ENCODE measurements around the gene ACKR1. TPM values are rescaled to one million over a fixed set of nuclear protein-coding genes. Genes with fewer than 3 reads are reported as not detected.

The ACKR1 gene
- total RNA-seq, 1 donor, result not detected

DNA sequence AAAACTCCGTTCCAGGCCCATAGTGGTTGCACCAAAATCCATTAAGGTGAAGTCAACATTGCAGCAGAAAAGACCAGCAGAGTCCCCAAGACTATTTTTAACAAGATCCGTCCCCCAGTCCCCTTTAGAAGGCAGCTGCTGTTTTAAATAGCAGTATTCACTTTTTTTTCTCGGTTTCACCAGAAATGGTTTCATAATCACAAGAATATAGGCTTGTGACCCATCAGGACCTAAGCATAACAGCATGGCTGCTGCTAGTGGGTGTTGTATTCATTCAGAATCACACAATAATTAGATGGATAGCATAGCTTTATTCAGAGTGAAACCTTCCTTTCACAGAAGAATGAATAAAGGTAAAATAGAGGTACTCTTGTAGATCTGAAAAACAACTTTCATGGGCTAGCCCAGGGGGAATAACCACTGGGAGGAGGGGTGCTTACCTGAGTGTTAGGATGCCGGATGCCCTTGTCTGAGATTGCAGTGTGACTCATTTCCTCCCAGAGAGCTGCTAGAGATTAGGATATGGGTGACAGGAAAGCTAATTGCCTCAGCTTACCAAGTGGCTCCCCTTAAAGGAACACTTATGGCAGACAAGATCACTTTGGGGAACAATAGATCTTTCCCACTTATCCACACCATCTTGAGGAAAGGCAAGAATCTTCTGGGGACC, 35.0 kb downstream of the ACKR1 start:
- TF ChIP-seq CTCF (IDR thresholded peaks at IDR 0.05; ENCODE audit: insufficient read depth, low read depth, low read length), result no peak
- no peak overlapping the region for H3K4me3 ChIP-seq (ENCODE audit: low read depth, low read length)
- DNase-seq (ENCODE audit: low read depth), result no peak

- H3K4me3 ChIP-seq (ENCODE audit: low read depth, low read length), result no peak overlapping the region
- TF ChIP-seq CTCF (IDR thresholded peaks at IDR 0.05; ENCODE audit: insufficient read depth, low read depth, low read length), result no peak
- no peak for DNase-seq (ENCODE audit: low read depth)
Measured at GRCh38 chr1:159247266-159247665, 42.6 kb downstream of the ACKR1 start.

DNA sequence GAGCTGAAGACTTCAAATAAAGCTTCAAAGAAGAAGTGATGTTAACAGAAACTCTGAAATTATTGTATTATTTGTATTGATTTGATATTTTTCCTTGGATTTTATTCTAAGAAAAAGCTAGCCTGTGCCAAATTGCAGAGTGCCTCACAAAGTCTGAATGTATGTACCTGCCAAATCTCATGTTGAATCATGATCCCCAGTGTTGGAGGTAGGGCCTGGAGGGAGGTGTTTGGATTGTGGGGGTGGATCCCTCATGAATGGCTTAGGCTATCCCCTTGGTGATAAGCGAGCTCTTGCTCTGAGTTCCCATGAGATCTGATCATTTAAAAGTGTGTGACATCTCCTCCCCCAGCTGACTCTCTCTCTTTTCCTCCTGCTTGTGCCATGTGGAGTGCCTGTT, 43.6 kb downstream of the ACKR1 start:
- H3K4me3 ChIP-seq (ENCODE audit: low read depth, low read length), result no peak overlapping the region
- no peak for DNase-seq (ENCODE audit: low read depth)
- no peak for TF ChIP-seq CTCF (IDR thresholded peaks at IDR 0.05; ENCODE audit: insufficient read depth, low read depth, low read length)

- no peak overlapping the region for H3K4me3 ChIP-seq (ENCODE audit: low read depth, low read length)
- TF ChIP-seq CTCF (IDR thresholded peaks at IDR 0.05; ENCODE audit: insufficient read depth, low read depth, low read length), result no peak
- no peak for DNase-seq (ENCODE audit: low read depth)
Measured at GRCh38 chr1:159250638-159251216, 46.1 kb downstream of the ACKR1 start.

Small RNA genes lying within 50 kb of the gene (small RNA-seq; reads per million reads assigned to genes)
- gene RNA5SP60, result not detected

Other genes with a start within 250 kb of the ACKR1 start
- 59.9 and 60.5 TPM in 2 replicates for gene IFI16, start 195.0 kb upstream of the ACKR1 start, total RNA-seq
- 0.32 TPM in 1 of 2 replicates, not detected in the other for gene AIM2, start 128.1 kb upstream of the ACKR1 start, total RNA-seq
- gene CADM3, start 33.3 kb upstream of the ACKR1 start, total RNA-seq, result not detected in 2 replicates
- not detected in 2 replicates for gene FCER1A, start 97.5 kb downstream of the ACKR1 start, total RNA-seq
- not detected in 2 replicates for gene OR10J4, start 227.3 kb downstream of the ACKR1 start, total RNA-seq
- not detected in 2 replicates for gene OR10J1, start 234.8 kb downstream of the ACKR1 start, total RNA-seq